GM21423 (cell line): ENCODE results near the gene ALKAL2.

Experiments
- ATAC-seq: cut with Tn5 transposase; IDR thresholded peaks from one replicate; pipeline ENCODE4 v1.9.1; 2021; ENCODE audit warnings: mild to moderate bottlenecking, moderate library complexity; ENCODE audit not compliant: unreplicated experiment

Gene ALKAL2

GRCh38 chr2:248724-249123, 39.2 kb downstream of the ALKAL2 start:
- ATAC-seq: no peak

- ATAC-seq: no peak
Measured at GRCh38 chr2:246489-247144, 41.3 kb downstream of the ALKAL2 start.

DNA sequence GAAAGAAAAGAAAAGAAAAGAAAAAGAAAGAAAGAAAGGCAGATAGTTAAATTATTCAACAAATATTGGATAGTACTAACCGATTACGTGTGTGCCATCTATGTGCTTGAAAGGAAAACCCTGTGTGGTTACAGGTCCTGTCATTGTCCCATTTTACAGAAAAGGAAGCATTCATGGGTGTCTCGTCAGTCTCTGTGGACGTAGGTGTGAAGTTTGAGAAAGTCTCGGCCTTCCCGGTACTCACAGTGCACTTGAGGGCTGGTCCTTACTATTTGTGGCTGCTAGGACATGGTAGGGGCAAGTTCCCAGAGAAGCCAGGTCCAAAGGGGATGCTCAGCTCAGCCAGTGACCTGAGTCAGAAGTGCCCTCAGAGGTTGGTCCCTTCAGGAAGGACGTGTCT, 43.3 kb downstream of the ALKAL2 start:
- ATAC-seq: no peak

DNA sequence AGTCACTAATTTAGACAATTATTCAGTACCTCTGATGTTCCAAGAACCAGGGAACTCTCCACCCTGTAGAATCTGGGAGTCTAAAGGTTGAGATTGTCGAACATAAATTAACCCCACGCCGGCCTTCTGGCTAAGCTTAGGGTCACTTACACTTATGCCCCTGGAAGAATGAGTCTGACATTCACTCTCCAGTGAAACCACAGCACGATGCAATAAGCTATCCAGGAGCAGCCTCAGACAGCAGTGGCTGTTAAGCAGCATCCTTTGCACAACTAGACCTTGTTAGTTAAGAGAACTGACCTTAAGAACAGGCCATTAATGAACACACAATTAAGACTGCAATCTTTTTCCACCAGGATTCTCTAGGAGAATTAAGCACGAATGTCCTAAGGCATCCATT, 49.0 kb downstream of the ALKAL2 start:
- ATAC-seq: no peak

DNA sequence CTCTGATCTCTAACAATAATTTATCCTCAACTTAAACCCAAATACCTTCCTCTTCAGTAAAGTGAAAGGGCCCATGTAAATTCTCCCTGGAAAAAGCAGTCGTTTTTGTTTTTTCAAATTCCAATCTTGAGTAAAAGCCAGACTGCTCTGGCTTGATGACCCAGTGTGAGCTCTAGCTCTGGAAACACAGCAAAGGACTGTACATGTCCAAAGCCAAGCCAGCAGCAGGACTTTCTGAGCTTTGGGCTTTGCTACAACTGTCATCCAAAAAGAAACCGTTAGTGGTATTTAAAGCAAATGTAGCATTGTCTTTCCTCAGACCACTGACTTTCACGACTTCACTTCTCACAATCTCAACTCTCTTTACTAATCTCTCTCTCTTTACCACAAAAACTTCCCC, 49.5 kb downstream of the ALKAL2 start:
- no peak for ATAC-seq

DNA sequence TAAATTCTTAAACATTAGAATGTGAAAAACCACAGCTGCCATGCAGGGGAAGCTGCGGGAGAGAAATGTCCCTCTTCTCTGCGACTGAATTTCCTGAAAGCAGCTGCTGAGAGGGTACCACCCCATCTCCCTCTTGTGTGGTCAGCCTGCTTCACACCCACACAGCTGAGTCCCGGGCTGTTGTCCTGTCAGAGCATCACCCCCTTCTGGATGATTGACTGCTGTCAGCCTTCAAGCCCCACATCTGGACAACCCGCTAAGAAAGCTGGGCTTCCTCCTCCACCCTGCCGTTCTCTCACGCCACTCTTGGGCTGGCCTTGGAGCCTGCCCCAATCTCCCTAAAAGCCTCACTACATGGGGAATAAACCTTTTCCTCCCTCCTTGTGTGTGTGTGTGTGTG, 50.0 kb downstream of the ALKAL2 start:
- ATAC-seq: no peak

DNA sequence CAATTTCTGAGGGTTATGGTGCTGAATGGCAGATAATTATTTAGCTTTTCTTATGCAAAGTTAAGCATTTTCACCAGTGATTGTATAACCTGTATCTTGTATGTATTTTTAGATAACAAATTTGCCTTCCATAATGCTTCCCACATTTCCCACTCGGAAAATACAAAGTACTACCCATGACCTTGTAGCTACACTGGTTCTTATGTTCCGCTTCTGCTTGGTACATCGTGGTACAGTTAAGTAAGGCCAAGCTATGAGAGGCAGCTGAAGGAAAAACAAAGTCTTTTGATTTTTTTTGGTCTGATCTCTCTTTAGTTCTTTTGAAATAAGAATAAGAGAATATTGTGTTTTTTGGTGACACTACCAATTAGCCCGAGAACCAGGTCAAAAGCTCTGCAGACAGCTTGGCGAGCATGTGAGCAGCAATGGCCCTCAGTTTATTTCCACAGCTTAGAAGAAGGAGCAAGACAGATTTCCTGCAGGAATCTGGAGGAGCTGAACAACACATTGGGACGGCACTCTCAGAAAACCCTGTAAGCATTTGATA, 50.8 kb downstream of the ALKAL2 start:
- ATAC-seq: no peak

GRCh38 chr2:234421-234820, 53.5 kb downstream of the ALKAL2 start:
- no peak for ATAC-seq

GRCh38 chr2:233030-233429, 54.9 kb downstream of the ALKAL2 start:
- no peak for ATAC-seq

GRCh38 chr2:231521-232185, 56.2 kb downstream of the ALKAL2 start:
- ATAC-seq: no peak
